Tibial nerve (tissue), 4 donors: ENCODE results near the gene BSPRY. TPM values are rescaled to one million over a fixed set of nuclear protein-coding genes. Genes with fewer than 3 reads are reported as not detected.

Source experiments
- DNase-seq, 2 donors: peaks; one replicate each; pipeline ENCODE4 v3.0.0-alpha.2; 2019; ENCODE audit warnings: low spot score in 2 of 2
- H3K27ac ChIP-seq, 4 donors: fragments of 200-600 bp; sonication (generic) in 3 of 4; one replicate each; pipeline ENCODE4 v1.5.1; 2017 to 2019; ENCODE audit warnings: mild to moderate bottlenecking in 1 of 4
- H3K27me3 ChIP-seq, 2 donors: fragments of 200-600 bp; sonication (generic) in 1 of 2; one replicate each; pipeline versions ENCODE4 v1.5.1 to v1.6.0; 2017 to 2019
- H3K36me3 ChIP-seq, 3 donors: fragments of 200-600 bp; sonication (generic); one replicate each; pipeline ENCODE4 v1.5.1; 2018 to 2019
- H3K4me1 ChIP-seq, 4 donors: fragments of 200-600 bp; sonication (generic) in 3 of 4; one replicate each; pipeline ENCODE4 v1.5.1; 2017 to 2019
- H3K4me3 ChIP-seq, 4 donors: fragments of 200-600 bp; sonication (generic) in 3 of 4; one replicate each; pipeline ENCODE4 v1.5.1; 2017 to 2019; ENCODE audit warnings: mild to moderate bottlenecking in 1 of 4, moderate library complexity in 1 of 4
- H3K9me3 ChIP-seq, 4 donors: fragments of 200-600 bp; sonication (generic) in 3 of 4; one replicate each; pipeline ENCODE4 v1.5.1; 2017 to 2019
- CTCF ChIP-seq, 5 experiments: fragments of 200-600 bp in 3 of 5; fragments of 450-650 bp in 2 of 5; sonication (generic) in 3 of 5; IDR thresholded peaks; one replicate each; pipeline ENCODE4 v1.5.1; 2016 to 2019; ENCODE audit warnings: antibody characterized with exemption in 5 of 5, mild to moderate bottlenecking in 3 of 5, moderate library complexity in 2 of 5
- EP300 ChIP-seq, 2 donors: sonication (generic); formaldehyde crosslinking; IDR thresholded peaks; one replicate each; pipeline ENCODE4 v1.6.1; 2017; ENCODE audit warnings: antibody characterized with exemption in 2 of 2, mild to moderate bottlenecking in 1 of 2
- POLR2A ChIP-seq, 2 donors: fragments of 450-650 bp; IDR thresholded peaks; one replicate each; pipeline ENCODE4 v1.6.1; 2017; ENCODE audit warnings: antibody characterized with exemption in 2 of 2, mild to moderate bottlenecking in 2 of 2, moderate library complexity in 2 of 2
- WGBS, 2 donors: methylation state at CpG; one replicate each; pipeline ENCODE4 v1.1.5; 2018; 5-methylcytosine and 5-hydroxymethylcytosine counted together
- total RNA-seq, 4 donors: library from RNA; depleted of rRNA; stranded (reverse); fragments of >200 nt; gene quantifications; one replicate each; pipeline ENCODE4 v1.1.0, GENCODE V29; 2016

Gene BSPRY
- total RNA-seq, 4 donors from 2014 or later, result 0.21 to 0.59 (median 0.30) TPM; not detected in 1

GRCh38 chr9:113395000-113395861 is 45.9 kb downstream of the BSPRY start:
- 95 to 97% methylated on average over 9 of the region's 9 CpGs for WGBS, 2 donors
- H3K4me3 ChIP-seq, result no peak overlapping the region
- H3K4me1 ChIP-seq, result peaks cover 0 to 38% (median 7%) of the 10 kb centered on the region in 4 donors
- no peaks in the 10 kb centered on the region for H3K27me3 ChIP-seq
- DNase-seq, result no peak
- peaks cover 0 to 43% (median 4%) of the 10 kb centered on the region in 3 donors for H3K36me3 ChIP-seq
- no peak for TF ChIP-seq CTCF (IDR thresholded peaks at IDR 0.05)
- TF ChIP-seq POLR2A (IDR thresholded peaks at IDR 0.05), result no peak
- TF ChIP-seq EP300 (IDR thresholded peaks at IDR 0.05), result no peak
- H3K9me3 ChIP-seq, result no peaks in the 10 kb centered on the region
- peak overlapping the region in 1 of 4 donors; percentile 40 for H3K27ac ChIP-seq

DNA sequence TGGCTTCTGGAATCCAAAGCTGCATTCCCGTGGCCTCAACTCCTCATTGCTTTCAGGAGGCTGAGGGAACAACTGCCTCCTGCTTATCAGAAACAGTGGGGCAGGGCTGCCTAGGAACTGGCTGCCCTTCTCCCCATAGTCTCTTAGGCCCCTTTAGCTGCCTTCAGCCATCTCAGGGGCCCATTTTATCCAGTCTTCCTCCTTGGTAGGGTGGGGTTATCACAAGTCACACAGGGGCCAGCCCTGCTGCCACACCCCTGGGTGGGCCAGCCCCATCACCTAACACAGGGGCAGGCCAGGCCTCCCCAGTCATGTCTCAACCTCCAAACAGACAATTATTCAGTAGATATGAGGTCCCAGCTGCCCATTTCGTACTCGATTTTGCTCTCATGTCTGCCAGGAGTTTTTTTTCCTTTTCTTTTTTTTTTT is 47.9 kb downstream of the BSPRY start:
- WGBS, 2 donors, result 76 to 83% methylated on average over 3 of the region's 3 CpGs
- peaks cover 0 to 49% (median 8%) of the 10 kb centered on the region in 4 donors for H3K4me1 ChIP-seq

GRCh38 chr9:113398796-113399195 is 49.5 kb downstream of the BSPRY start:
- Histone ChIP-seq H3K27ac (peak overlapping the region in 2 of 4 donors; percentile 67 to 85), H3K9me3 (no peaks in the 10 kb centered on the region), H3K4me3 (no peak overlapping the region), H3K36me3 (peaks cover 0 to 10% (median 0%) of the 10 kb centered on the region in 3 donors), H3K4me1 (peaks cover 0 to 47% (median 8%) of the 10 kb centered on the region in 4 donors), H3K27me3 (no peaks in the 10 kb centered on the region)
- 82 to 97% methylated on average over 5 of the region's 5 CpGs for WGBS, 2 donors
- DNase-seq, result no peak
- TF ChIP-seq EP300 (IDR thresholded peaks at IDR 0.05), result no peak
- TF ChIP-seq POLR2A (IDR thresholded peaks at IDR 0.05), result no peak
- no peak for TF ChIP-seq CTCF (IDR thresholded peaks at IDR 0.05)

More for the DNA sequence above, 47.9 kb downstream of the BSPRY start:
- TF ChIP-seq POLR2A (IDR thresholded peaks at IDR 0.05) (no peak), EP300 (IDR thresholded peaks at IDR 0.05) (no peak), CTCF (IDR thresholded peaks at IDR 0.05) (no peak)
- Histone ChIP-seq H3K27ac (peak overlapping the region in 2 of 4 donors; percentile 18 to 67), H3K4me3 (no peak overlapping the region), H3K9me3 (no peaks in the 10 kb centered on the region), H3K36me3 (peaks cover 0 to 23% (median under 1%) of the 10 kb centered on the region in 3 donors), H3K27me3 (no peaks in the 10 kb centered on the region)
- DNase-seq, result no peak

DNA sequence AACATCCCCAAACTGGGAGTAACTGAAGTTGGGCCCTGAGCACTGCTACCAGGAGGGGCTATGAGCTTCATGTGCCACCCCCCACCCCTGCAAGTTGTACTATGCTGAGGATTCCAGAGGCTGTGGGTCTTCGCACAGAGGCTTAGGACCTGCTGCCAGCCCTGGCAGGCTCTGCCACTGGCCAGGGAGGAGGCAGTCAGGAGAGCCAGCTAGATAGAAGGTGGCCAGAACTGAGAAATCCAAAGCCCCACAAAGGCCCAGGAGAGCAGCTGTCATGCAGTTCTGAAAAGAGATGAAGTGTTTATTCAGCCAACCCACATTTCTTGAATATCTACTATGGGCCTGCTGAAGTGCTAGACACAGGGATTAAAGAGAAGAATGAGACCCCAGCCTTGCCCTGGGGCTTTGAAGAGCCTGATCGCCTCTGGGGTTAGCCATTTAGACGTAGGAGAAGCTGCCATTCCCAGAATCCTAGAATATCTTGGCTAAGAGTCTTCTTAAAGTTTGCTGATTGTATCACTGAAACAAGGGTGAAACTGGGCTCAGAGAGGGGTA is 50.4 kb downstream of the BSPRY start:
- no peaks in the 10 kb centered on the region for H3K9me3 ChIP-seq
- H3K4me1 ChIP-seq, result peaks cover 0 to 44% (median 8%) of the 10 kb centered on the region in 4 donors
- peak overlapping the region in 2 of 4 donors; percentile 80 to 85 for H3K27ac ChIP-seq
- no peak for DNase-seq
- no peak for TF ChIP-seq POLR2A (IDR thresholded peaks at IDR 0.05)
- no peak for TF ChIP-seq EP300 (IDR thresholded peaks at IDR 0.05)
- no peak for TF ChIP-seq CTCF (IDR thresholded peaks at IDR 0.05)
- peaks cover 0 to 10% (median 0%) of the 10 kb centered on the region in 3 donors for H3K36me3 ChIP-seq
- no peaks in the 10 kb centered on the region for H3K27me3 ChIP-seq
- H3K4me3 ChIP-seq, result peak overlapping the region in 1 of 4 donors; percentile 78
- WGBS, 2 donors, result 60 to 75% methylated on average over 3 of the region's 3 CpGs
